Suppressor macrophage treated with lipopolysaccharide for 1 hour (primary cell): ENCODE data around the gene ZDHHC14.

Source experiments
- DNase-seq, 3 donors: peaks; one replicate each; pipeline ENCODE4 v3.0.0-alpha.2; 2020 to 2022

The ZDHHC14 gene

DNA sequence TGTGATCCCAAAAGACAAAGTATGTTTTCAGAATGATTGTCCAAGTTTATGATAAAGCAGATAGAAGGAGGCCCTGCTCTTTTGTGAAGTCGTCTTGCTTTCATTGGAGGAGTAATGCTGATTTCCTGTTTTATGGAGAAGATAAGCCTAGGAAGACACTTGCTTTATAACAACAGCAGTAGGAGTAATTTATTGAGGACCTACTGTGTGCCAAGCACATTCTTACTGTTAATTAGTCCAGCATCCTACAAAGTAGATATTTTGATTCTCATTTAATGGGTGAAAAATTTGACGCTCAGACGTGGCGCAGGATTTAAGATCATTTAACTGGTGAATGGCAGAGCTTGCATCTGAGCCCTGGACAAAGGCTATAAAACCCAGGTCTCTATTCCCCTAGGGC is 87.6 kb downstream of the ZDHHC14 start:
- no peak for DNase-seq

DNA sequence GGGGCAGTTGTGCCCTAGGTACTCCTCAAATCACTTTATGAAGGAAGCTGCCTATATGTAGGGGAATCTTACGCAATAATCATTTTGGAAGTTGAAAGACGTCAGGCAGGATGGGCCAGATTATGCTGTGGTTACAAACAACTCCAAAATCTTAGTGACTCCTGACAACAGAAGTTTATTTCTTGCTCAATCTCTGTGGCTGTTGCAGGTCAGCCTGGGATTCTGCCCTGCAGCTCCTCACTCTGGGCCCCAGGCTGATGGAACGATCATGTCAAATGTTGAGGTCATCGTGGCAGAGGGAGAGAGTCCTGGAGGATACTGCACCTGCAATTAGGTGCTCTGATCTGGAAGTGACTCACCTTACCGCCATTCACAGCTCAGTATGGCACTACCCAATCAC is 88.4 kb downstream of the ZDHHC14 start:
- no peak for DNase-seq

DNA sequence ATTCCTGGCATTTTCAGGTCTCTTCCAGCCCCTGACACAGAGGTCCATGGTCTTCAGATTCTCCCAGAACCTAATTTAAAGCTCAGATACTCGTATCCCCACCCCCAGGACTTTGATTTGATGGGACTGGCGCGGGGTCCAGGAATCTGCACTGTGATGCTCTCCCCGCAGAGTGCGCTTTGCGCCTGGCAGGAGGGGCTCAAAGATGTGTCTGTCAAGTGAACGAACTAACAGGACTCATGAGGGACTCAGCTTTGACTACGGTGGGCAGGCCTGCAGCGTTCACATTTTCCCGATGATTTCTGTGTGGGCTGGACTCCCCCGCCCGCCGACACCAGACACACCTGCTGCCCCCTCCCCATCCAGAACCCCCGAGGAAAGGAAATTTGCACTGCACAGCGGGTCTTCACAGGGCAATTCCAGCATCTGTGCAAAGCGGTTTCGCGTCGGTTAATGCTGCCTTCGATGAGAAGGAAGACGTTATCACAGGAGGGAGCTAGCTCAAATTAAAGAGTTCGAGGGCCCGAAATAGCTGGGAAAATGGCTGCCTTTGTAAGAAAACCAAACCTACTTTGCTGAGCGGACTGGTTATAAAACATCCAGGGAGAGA is 90.2 kb downstream of the ZDHHC14 start:
- DNase-seq, result no peak

DNA sequence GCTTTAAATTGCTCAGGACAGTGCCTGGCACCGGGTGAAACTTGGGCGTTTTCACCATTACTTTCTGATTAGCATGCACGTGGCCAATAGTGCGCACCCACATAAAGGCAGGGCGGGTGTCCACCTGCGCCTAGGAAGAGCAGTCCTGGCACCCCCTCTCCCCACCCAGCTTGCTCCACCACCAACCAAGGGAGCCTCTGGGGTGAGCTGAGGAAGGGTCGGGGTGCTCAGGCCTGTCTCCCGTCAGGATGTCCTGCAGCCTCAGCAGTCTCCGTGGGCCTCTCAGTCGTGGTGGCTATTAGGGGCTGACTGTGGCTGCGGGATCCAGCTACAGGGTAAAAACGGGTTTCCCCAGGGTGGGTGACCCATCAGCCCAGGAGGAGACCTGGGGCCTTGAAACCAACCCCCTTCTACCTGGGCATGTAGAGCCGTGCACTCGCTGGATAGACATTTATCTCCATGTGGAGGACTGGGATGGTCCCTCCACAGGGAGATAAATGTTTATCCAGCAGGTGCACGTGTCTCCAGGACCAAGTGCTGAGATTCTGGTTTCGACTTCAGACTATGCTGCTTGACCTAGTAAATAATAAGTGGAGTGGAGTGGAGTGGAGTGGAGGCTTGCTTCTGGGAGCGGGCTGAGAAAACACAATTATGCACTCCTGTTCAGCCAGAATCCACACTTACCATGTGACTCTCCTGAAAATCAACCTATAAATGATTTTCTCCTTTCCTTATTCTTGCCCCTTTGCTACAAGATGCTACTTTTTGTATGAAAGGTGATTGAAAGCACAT is 91.1 kb downstream of the ZDHHC14 start:
- no peak for DNase-seq

DNA sequence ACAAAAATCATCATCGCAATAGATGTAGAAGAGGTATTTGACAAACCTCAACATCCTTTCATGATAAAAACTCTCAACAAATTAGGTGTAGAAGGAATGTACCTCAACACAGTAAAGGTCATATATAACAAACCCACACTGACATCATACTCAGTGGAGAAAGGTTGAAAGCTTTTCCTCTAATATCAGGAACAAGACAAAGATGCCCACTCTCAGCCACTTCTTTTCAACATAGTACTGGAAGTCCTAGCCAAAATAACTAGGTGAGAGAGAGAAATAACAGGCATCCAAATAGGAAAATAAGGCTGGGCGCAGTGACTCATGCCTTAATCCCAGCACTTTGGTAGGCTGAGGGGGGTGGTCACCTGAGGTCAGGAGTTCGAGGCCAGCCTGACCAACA is 95.8 kb downstream of the ZDHHC14 start:
- DNase-seq, result no peak

DNA sequence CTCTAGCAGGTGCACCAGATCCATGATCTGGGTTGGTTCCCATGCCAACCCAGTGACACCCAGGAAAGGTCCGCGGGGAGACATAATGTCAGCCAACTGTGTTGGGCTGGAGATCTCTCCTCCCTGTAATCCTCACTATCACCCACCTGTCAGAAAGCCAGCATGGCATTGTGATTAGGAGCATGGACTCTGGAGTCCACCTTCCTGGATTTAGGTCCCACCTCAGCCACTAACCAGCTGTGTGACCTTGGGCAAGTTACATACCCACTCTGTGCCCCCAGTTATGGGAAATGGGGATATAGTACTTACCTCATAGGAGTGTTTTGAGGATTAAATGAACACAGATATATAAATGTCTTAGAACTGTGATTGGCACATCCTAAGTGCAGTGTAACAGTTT is 97.9 kb downstream of the ZDHHC14 start:
- DNase-seq, result no peak

DNA sequence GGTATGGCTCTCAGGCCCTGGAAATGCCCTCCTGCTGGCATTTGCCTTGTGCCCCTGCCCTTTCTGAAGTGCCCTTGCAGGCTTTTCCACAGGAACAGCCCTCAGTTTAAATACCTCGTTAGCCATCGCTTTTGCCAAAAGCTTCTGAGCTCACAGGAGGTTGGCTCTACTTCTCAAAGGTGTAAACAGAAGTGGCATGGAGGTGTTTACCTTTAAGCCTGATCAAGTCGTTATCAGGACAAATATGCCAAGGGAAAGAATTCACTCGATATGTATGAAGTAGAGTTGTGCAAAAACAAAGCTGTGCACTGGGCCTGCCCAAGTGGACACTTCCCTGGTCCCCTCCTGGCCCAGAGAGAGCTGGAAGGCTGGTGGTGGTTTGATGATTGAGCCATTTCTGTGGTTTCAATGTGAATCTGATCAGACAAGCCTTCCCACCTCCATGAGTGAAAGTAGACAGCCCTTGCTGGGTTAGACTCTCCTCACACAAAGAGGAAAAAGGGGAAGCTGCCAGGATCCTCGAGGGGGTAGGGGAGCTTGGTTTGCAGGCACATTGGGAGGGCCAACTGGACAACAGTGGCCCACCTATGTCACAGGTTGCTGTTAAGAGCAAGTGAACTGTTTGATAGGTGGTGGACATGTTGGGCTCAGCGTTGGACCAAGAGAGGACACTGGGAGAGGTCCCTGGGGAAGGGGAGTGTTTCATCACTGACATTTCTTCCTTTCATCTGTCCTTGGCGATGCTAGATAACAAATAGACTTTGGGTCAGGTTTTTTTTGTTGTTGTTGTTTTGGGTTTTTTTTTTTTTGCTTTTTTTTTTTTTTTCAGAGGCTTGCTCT is 98.7 kb downstream of the ZDHHC14 start:
- no peak for DNase-seq

DNA sequence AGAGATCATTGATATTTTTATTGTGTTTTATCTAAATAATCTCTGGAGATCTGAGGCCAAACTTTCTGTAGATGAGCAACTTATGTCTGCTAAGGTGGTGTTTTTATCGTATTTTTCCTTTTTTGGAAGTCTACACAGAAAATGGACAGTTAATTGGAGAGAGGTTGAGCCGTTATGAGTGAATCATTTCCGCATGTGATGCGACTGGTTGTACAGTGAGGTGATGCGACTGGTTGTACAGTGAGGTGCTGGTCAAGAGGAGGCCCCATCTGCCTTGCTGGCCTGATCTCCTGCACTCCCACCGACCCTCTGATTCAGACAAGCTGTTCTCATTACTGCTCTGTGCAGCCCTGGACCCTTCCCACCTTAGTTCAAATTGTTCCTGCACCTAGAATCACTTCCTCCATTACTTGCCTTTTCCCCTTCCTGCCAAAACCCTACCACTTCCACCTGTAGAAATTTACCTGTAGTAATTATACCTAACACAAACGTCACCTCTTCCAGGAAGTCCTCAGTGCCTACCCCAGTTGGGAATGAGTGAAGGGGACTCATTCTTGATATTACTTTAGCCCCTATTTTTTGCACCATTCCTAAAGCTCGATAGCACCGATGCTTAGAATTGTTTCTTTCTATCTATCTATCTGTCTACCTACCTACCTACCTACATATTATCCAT is 100.3 kb downstream of the ZDHHC14 start:
- DNase-seq, result no peak

DNA sequence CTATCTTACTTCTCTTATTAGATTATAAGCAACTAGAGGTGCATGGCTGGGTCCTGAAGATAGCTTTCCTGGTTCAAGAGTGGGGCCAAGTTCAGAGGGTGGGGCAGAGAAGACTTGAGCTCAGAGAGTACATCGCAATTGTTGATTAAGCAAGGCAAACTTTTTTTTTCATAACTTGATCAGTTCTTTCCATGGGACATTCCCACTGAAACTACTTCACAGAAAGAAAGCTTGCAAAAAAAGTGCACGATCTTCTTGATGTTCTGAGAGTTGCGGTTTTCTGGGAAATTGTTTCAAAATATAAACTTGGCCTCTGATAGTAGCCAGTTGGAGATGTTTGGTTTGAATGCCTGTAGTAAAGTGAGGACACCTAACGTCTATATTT is 100.9 kb downstream of the ZDHHC14 start:
- DNase-seq, result no peak

DNA sequence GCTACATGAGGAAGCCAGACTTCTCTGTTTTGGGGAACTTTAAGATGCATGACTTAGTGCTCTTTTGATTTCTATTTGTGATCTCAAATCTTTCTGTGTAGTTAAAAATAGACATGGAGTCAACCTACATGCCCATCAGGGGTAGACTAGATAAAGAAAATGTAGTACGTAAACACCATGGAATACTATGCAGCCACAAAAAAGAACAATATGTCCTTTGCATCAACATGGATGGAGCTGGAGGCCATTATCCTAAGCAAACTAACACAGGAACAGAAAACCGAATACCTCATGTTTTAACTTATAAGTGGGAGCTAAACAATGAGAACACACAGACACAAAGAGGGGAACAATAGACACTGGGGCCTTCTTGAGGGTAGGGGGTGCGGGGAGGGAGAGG is 102.8 kb downstream of the ZDHHC14 start:
- no peak for DNase-seq

DNA sequence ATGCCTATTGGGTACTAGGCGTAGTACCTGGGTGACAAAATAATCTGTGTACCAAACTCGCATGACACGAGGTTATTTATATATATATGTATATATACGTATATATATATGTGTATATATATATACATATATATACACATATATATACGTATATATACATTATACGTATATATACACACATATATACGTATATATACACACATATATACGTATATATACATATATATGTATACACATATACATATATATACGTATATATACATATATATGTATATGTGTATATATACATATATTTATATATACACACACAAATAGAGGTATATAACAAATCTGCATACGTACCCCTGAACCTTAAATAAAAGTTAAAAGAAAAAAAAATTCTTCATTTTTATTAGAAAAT is 103.2 kb downstream of the ZDHHC14 start:
- no peak for DNase-seq

DNA sequence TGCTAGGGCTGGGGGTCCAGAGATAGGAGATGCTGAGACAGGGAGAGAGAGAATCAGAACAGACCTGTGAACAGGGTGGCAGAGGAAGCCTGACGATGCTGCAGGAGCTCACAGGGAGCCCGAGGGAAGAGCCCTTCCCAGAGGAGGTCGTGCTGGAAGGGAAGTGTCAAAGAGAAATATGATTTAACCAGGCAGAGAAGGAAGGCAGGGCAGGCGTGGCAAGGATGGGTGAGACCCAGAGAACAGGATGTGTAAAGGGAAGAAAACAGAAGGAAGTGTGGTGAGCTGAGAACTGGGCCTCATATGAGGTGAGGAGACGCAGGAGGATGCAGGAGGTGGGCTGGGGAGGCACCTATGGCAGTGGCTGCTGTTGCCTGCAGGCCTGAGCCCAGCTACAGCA is 105.6 kb downstream of the ZDHHC14 start:
- no peak for DNase-seq

DNA sequence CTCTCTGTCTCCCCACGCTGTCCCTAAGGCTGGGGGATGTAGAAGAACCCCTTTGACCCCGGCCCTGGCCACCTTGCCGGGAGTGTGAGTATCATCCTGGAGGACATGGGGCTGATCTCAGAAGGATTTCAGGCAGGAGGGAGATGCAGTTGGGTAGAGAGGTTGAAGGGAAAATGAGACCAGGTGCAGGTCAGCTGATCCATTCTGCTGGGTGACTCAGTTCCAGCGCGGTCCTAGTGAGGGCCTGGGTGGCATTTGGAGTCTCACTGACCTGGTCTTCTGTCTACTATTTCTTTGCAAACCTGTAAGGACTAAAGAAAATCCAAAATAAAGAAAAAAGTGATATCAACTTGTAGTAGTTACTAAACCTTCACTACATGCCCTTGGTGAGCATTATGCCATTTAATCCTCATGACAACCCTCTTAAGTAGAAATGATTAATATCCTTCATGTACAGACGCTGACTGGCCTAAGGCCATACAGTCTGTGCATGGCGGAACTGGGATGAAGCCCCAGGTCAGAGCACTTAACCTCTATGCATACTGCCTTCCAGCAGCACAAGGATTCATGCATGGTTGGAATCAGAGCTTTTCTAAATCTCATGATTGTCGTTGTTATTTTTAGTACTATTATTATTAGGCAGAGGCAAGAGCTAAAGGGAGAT is 106.3 kb downstream of the ZDHHC14 start:
- no peak for DNase-seq

DNA sequence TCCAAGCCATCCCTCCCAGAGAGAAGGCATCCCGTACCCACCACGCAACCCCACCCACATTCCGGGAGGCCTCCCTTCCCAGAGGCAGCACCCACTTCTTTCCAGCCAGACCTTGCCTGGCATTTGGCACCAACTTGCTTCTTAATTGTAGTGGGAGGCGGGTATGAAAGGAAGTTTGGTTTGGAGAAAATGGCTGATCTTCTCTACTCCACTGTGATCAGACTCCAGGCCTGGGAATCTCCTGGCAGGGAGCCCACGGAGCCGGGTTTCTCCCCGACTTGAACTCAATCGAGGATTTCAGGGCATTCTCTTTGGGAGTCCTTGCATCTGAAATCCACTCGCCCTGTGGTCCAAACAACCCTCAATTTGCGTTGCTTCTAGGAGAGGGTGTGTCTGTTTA is 107.1 kb downstream of the ZDHHC14 start:
- no peak for DNase-seq

DNA sequence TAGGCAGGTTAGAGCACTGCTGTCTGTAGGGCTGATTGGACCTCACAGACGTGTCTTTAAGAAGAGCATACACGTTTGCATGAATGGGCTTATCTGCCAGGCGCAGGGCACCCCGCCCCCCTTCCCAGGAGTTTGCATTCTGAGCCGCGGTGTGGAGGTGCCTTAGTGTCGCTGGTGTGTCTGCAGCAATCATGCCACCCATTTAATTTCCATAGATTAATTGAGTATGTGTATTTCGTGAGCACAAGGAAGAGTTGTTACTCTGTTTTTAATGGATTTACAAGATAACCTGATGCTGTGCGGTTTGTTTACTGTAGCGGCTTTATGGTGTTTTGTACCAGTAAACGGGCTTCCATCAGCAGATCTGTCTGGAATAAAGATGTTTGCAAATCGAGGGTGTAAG is 107.7 kb downstream of the ZDHHC14 start:
- DNase-seq, result no peak

DNA sequence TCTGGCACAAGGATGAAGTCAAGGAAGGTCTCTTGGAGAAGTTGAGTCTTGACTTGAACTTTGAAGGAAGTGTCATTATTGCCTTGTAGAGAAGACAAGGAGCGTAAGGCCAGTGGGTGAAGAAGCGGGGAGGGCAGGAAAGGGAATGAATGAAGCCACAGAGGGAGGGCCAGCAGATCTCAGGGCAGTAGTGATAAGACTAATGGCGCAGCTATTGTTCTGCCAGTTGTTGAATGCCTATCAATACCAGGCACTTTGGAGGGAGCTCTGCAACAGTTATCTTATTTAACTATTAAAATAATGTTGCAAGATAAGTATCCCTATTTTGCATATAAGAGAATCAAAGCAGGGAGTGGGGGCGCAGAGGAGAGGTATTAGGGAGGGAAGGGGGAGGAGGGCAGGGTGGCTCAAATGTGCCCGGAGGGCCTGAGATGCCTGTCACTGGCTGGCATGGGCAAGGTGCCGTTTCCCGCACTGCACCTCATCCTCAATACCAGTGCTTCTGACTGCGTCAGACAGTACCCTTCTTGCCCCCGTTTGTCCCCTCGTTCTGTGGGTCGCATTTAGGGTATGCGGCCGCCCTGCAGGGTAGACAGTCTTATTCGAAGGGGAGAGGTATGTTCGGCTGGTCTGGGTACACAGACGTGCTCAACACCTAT is 109.8 kb downstream of the ZDHHC14 start:
- no peak for DNase-seq

DNA sequence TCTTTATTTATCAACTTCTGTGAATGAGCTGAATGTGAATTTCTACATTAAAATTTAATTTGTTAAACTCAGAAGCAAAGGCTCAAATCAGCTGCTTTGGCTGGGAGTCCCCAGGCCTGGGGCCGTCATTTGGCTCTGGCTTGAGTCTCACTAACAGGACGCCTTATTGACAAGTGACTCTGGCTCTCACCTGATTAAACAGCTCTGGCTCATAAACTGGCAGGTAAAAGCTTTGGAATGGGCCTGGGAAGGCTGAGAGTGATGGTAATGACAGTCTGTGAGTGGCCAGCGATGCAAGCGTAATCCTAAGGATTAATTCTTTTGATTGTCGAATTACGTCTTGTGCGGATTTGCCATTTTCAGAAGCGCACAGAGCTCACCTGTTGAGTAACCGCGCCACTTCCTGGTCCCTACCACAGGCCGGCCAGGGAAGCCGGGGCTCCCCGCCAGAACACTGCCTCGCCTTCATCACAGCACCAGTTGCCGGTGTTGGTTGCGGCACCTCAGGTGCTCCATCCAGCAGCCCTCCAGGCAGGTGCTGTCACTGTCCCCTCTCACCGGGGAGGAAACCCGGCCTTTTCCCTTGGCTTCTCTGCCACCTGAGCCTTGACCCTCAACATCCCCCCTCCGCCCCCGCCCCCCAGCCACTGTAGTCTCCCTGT is 110.7 kb downstream of the ZDHHC14 start:
- no peak for DNase-seq

DNA sequence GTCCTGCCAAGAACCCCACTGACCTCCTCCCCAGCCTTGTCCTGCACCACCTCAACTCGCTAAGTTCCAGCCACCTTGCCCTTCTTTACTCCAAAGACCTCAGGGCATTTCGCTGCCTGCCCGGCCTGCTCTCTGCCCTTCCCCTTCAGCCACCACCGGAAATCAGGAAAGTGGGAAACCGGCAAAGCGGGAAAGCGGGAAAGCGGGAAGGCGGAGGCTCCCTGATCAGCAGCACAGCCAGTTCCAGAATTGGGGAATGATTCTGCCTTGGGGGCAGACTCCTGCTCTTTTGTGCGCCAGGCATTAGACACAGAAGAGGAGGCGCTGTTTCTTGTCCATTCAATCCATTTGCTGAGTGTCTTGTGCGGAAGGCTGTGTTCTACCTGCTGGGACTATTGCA is 111.3 kb downstream of the ZDHHC14 start:
- no peak for DNase-seq

DNA sequence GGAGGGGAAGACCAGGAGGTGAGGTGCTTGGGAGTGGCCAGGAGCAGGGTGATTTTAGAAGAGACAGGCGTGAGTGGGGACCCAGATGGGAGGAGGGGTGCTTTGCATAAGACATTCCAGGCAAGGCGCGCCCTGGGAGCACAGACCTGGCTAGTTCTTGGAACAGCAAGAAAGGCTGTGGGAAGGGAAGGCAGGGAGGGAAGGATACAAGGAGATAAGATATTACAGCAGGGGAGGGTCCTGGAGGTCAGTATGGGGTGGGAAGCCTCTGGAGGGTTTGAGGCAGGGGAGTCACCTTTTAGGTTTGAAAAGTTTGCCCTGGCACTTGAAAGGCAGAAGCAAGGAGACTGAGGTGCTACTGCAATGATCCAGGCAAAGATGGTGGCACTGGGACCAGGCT is 111.8 kb downstream of the ZDHHC14 start:
- no peak for DNase-seq

DNA sequence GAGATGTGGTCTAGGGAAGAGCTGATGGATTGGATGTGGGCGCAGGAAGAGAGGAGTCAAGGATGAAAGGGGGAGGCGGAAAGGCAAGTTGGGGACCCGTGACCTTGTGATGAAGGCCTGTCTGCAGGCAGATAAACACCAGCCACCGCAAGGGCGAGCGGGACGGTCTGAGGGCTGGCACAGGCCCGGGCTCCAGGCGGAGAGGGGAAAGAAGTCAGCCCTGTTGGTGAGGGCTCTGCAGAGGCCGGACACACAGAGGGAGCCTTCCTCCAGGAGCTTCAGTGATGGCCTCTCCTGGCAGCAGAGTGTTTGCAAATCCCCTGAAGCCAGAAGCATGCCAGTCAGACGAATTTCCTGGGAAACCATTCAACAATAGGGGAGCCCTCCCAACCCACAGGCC is 112.2 kb downstream of the ZDHHC14 start:
- no peak for DNase-seq

DNA sequence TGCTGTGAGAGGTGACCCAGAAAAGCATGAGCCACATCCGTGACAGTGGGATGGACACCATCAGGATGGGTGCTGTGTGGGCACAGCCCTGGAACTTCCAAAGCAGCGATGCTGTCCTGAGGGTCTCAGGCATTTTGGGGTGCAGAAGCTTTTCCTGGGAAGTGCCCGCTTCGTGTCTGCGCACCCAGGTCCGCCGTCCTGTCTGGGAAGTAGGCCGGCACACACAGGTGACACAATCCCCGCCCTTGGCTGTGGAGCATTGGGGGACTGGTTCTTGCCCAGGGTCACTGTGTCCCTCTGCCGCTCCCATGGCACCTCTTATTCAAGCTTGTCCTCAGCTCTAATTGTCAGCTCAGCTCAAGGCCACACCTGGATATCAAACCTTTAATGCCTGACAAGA is 112.6 kb downstream of the ZDHHC14 start:
- no peak for DNase-seq
